ENCODE results near the gene MYH7B. TPM values are rescaled to one million over a fixed set of nuclear protein-coding genes. Genes with fewer than 3 reads are reported as not detected.

The MYH7B gene
- 0.17 and 0.20 TPM in 2 replicates for total RNA-seq

- intact Hi-C loops (cut with micrococcal nuclease): loop anchor here (1.0 to 5.0 kb wide), 12 partner anchors 37 to 662 kb away; partner anchors contain the start of genes ACSS2, DYNLRB1, EDEM2 and ITCH
These were observed at the start of gene MYH7B, which contains the start of gene GSS for GRCh38 chr20:34955231-34956040. Gene MYH7B, plus strand, starts transcription at chr20:34955868. Its CDS starts 22,138 bp downstream, at chr20:34978006. Gene GSS, minus strand, starts transcription at chr20:34955806. Its CDS starts 3,954 bp downstream, at chr20:34951852.

GRCh38 chr20:34907616-34908469 lies 47.8 kb upstream of the MYH7B start:
- intact Hi-C loops (cut with micrococcal nuclease): no loop called here

- intact Hi-C loops (cut with micrococcal nuclease): loop anchor here (5.0 kb wide), 1 partner anchor 177 kb away; the partner anchor contains the start of gene TRPC4AP
These were observed 40.5 kb upstream of the MYH7B start for GRCh38 chr20:34915131-34915530.

- intact Hi-C loops (cut with micrococcal nuclease): loop anchor here (5.0 kb wide), 1 partner anchor 176 kb away; the partner anchor contains the start of gene TRPC4AP
These were observed 39.8 kb upstream of the MYH7B start for GRCh38 chr20:34915749-34916455.

- intact Hi-C loops (cut with micrococcal nuclease): loop anchor here (5.0 kb wide), 1 partner anchor 175 kb away; the partner anchor contains the start of gene TRPC4AP
These were observed 38.8 kb upstream of the MYH7B start for GRCh38 chr20:34916774-34917354.

- intact Hi-C loops (cut with micrococcal nuclease): no loop called here
These were observed 35.6 kb upstream of the MYH7B start for GRCh38 chr20:34920055-34920454.

- intact Hi-C loops (cut with micrococcal nuclease): no loop called here
These were observed 34.2 kb upstream of the MYH7B start for GRCh38 chr20:34921436-34921835.

GRCh38 chr20:34922654-34923381 lies 32.9 kb upstream of the MYH7B start:
- intact Hi-C loops (cut with micrococcal nuclease): no loop called here

GRCh38 chr20:34923414-34923813 lies 32.3 kb upstream of the MYH7B start:
- intact Hi-C loops (cut with micrococcal nuclease): no loop called here

GRCh38 chr20:34925341-34925740 lies 30.3 kb upstream of the MYH7B start:
- intact Hi-C loops (cut with micrococcal nuclease): no loop called here

GRCh38 chr20:34925981-34926380 lies 29.7 kb upstream of the MYH7B start:
- intact Hi-C loops (cut with micrococcal nuclease): no loop called here

GRCh38 chr20:34926581-34926980 lies 29.1 kb upstream of the MYH7B start:
- intact Hi-C loops (cut with micrococcal nuclease): no loop called here

- intact Hi-C loops (cut with micrococcal nuclease): no loop called here
These were observed 27.9 kb upstream of the MYH7B start for GRCh38 chr20:34927736-34928135.

- intact Hi-C loops (cut with micrococcal nuclease): no loop called here
These were observed 27.3 kb upstream of the MYH7B start for GRCh38 chr20:34928411-34928810.

- intact Hi-C loops (cut with micrococcal nuclease): no loop called here
These were observed 23.9 kb upstream of the MYH7B start for GRCh38 chr20:34931771-34932170.

GRCh38 chr20:34938466-34939163 lies 17.1 kb upstream of the MYH7B start:
- intact Hi-C loops (cut with micrococcal nuclease): no loop called here

GRCh38 chr20:34940081-34940481 lies 15.6 kb upstream of the MYH7B start:
- intact Hi-C loops (cut with micrococcal nuclease): no loop called here

- intact Hi-C loops (cut with micrococcal nuclease): no loop called here
These were observed 14.4 kb upstream of the MYH7B start for GRCh38 chr20:34941226-34941625.

- intact Hi-C loops (cut with micrococcal nuclease): no loop called here
These were observed 13.4 kb upstream of the MYH7B start for GRCh38 chr20:34942301-34942700.
